GM18867 (cell line): ENCODE data around the gene TMCO4.

Source experiments
- ATAC-seq: cut with Tn5 transposase; IDR thresholded peaks from one replicate; pipeline ENCODE4 v1.9.1; 2021; ENCODE audit warnings: mild to moderate bottlenecking, moderate library complexity; ENCODE audit not compliant: unreplicated experiment

Gene TMCO4

DNA sequence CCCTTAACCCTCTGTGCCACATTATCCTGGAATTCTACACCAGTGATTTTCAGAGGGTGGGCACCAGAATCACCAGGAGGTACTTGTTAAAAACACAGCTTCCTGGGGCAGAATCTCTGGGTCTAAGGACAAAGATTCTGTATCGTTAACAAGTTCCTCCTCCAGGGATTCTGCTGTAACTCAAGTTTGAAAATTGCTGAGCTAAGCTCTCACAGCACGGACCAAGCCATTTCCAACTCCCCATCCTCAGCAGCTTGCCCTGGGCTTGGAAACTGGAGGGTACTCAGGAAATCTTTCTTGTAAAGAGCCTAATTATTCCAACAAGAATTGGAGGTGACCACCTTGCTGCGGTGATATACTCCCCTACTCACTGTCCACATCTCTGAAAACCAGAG lies 48.8 kb downstream of the TMCO4 start:
- no peak for ATAC-seq

DNA sequence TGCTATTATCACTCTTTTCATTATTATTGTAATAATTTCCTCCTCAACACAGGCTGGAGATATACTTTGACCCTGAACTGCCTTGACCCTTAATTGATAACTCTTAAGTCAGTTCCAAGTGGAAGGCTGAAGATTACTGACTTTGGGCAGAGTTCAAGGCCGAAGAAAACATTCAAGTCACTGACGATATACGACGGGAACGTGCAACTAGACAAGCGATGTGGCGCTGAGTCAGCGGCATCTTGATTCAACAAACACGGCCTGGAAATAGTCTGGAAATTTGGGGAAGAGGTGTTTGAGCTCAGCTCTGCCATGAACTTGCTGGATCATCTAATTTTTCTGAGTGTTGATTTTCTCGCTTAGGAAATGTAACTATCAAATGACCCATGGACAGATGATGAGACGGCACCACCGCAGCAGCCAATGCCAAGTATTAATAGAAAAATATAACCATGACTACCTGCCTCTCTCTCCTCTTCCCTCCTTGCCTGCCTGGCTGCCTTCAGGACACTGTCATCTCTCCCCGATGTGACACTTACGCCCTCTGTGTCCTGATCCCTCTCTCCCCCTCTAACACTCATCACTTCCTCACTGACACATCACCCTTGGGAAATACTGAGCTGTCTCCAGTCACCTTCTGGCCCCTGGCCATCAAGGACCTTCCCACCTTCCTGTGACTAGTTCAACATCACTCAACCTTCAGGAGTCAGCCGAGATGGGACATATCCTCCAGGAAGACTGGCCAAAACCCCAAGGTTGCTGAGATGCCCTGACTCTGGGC lies 49.4 kb downstream of the TMCO4 start:
- no peak for ATAC-seq

DNA sequence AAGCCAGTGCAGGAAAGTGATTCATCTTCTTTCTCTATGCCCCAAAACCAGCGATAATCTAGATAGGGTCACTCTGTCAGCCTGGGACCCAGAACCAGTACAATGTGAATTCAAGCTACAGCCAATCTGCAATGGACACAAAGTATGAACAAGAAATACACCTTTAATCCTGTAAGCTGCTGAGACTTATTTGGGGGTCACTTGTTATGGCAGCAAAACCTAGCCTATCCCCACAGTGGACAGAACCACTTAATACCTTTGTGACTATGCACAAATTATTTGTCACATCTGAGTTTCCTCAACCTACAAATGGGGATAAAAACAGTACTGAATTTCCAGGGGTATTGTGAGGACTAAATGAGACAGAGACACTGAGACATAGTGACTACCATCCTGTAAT lies 50.0 kb downstream of the TMCO4 start:
- ATAC-seq, result no peak

DNA sequence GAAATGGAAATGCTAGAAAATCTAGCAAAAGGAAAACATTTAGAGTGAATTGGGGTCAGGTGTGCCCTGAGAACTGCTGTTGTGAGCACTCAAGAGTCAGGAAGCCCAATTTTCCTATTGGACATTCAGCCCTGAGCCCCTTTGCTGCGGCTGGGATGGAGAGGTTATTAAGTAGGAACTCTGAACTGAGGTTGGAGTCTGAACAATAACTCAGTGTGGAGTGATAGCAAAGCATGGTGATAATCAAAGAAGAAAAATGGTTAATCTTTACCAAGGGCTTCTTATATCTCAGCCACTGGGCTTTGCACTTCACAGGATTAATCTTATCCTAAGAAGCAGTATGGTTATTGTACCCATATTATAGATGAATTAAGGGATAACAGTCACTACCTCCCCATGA lies 52.0 kb downstream of the TMCO4 start:
- ATAC-seq, result no peak

DNA sequence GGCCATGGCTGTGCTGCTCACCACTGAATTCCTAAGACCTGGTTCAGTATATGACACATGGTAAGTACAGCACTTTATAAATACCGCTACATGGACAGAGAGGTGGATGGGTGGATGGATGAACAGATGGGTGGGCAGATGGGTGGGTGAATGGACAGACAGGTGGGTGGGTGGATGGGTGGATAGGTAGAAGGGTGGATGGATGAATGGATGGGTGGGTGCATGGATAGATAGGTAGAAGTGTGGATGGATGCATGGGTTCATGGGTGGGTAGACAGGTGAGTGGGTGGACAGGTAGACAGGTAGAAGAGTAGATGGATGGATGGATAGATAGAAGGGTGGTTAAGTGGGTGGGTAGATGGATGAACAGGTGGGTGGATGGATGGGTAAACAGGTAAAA lies 54.8 kb downstream of the TMCO4 start:
- ATAC-seq, result no peak

DNA sequence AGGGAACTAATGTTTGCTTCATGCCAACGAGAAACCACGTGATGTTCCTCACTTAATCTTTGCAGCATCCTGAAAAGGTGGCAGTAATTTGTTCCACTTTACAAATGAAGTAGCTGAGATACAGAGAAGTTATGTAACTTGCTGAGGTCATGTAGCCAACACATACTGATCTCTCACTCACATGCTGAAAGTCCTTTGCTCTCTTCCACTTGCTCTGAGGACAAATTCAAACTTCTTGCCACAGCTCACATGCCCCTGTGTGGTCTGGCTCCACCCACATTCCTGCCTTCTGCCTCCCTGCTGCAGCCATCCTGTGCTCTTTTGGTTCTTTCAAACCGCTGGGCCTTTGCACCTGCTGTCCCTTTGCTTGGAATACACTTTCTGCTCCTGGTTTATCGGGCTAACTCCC lies 55.4 kb downstream of the TMCO4 start:
- no peak for ATAC-seq

DNA sequence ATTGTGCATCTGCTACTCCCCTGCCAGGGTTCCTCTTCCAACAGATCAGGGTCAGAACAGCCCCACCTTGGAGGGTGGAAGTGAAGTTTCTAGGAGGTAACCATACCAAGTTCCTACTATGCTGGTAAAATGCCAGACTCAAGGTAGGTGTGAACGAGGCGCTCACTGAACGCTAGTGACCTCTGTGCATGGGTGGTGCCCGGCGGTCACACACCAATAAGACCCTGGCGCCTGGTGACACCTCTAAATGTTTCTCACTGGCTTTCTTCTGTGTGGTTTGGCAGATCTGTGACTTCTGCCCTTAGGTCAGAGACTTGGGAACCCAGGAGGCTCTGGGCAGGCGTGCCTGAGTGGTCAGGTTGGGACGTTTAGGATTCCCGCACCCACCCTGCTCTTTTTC lies 55.9 kb downstream of the TMCO4 start:
- no peak for ATAC-seq

DNA sequence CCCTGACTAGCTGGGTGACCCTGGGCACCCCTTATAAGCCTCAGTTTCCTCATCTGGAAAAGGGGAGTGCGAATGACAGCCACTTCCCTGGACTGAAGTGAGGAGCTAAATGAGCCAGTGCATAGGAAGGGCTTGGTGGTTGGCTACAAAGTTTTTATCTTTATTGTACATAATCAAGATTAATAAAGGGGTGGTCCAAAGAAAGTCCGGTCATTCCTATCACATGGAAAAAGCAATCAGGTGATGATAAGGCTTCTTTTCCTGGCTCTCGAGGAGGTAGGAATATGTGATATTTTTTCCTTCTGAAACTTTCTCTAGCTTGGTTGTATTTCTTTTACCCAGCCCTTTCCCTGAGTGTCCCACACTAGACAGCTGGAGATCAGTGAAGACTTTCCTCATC lies 56.5 kb downstream of the TMCO4 start:
- no peak for ATAC-seq

DNA sequence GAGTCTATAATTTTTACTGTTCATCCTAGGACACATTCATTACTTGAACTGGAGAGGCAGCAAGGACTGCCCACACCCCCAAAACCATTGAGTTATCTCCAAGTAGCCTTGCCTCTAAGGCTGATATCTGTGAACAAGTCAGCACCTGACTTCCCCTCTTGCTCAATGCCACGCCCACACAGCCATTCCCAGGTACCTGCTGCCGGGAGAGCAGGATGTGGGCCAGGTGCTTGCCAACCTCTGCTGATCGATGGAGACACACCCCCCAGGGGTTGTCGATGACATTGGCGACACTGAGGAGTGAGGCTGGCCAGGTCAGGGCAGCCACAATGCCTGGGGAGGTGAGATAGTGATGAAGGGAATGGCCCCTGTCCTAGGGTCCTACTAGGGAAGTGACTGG lies 60.1 kb downstream of the TMCO4 start:
- no peak for ATAC-seq

DNA sequence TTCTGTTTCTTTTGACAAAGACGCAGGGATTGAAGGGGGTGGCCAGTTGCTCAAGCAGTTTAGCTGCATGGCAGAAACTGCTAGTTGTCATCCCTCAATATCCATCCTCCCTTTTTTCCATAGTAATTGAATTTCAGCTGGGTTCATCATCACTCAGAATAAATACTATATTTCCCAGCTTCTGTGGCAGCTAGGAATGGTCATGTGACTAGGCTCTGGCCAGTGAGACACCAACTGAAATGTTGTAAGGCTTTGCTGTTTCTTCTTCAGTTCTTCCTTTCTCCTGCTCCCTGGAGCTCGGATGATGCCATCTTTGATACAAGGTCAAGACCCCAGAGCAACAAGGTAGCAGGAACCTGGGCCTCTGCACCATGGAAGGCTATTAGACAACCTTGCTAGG lies 61.0 kb downstream of the TMCO4 start:
- ATAC-seq, result no peak

DNA sequence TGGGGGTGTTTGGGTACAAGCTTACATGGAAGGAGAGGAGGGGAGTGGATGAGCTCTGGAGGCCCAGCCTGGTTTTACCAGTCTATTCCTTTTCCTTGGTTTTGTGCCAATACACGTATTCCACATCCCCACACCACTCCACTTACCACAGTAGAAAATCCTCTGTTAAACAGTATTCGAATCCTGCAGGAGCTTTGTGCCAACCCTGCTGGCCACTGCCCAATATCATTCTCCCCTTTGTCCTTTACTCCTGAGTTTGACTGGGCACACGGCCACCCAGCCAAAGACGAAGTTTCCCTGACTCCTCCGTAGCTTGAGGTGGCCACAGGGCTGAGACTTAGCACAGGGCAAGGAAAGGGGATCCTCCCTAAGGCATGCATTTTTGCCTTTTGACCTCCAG lies 61.6 kb downstream of the TMCO4 start:
- ATAC-seq, result no peak

DNA sequence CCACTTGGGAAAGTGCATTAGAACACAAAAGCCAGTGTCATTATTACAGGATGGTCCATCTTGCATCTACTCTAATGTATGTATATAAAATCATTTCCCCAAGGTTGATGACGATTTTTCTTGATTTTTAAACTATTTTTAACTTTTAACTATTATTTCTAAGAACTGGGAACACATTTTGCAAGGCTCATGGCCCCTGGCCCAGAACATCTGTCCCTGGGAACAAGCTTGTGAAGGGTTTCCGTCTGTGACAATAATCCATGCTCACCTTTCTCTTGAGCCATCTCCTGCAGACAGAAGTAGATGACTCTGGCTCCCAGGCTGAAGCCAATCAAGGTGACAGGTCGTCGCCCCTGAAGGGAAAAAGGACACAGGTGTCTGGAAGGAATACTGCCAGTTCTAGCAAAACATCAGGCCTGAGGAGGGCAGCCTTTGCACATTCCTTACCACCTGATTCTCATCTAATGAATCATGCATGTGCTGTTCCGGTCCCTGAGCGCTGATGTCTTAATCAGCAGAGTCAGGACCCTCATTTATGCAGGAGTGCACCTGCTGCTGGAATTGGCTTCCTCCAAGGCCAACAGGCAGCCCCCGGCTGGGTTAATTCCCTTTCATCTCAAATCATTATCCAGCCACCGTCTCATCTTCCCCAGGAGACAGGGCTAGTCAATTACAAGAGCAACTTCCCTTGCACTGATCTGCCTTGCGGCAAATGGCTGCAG lies 62.5 kb downstream of the TMCO4 start:
- no peak for ATAC-seq

DNA sequence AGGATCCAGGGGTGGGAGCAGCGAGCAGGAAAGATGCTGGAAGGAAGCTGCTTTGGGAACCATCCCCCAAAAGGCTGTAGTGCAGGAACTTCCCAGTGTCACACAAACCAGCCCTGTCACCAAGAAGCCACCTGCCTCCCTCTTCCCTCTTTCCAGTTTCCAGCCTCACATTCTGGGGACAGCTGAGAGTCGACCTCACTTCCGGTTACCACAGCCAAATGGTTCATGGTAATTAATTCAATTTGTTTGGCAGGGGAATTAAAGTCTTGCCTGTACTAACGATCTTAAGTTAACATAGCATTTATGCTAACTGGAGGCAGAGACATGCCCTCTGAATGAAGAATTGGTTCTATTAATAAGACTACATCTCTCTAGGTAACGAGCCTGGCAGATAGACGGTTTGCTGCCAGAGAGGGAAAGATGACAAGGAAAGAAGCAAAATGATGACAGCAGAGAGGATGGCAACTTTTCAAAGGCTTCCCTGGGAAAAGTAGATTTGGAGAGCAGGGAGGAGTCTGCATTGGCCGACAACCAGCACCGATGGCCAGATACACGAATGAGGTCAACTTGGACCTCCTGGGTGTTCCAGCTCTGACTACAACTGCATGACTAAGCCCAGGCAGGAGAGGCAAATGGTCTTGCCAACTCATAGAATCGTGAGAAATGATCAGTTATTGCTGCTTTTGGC lies 64.1 kb downstream of the TMCO4 start:
- no peak for ATAC-seq

DNA sequence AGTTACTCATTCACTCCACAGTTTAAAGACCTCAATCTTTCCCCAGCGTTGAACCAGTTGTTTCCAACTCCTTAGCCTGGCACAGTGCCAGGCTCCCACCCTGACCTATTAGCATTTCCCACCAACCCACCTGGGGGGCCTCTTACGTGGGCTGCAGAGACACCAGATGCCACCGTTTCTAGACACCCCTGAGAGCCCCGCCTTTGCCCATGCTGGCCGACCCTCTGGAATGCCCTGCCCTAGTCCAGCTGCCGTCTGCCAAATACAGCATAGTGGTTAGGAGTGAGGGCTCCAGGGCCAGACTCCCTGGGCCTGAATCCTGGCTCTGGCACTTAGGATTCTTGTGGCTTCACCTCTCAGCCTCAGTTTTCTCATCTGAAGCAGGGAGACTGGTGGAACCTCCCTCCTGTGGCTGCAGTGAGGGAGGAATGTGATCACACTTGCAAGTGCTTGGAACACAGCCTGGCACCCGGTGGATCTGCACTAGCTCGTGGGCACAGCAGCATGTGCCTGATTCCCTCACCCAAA lies 65.2 kb downstream of the TMCO4 start:
- ATAC-seq, result no peak

DNA sequence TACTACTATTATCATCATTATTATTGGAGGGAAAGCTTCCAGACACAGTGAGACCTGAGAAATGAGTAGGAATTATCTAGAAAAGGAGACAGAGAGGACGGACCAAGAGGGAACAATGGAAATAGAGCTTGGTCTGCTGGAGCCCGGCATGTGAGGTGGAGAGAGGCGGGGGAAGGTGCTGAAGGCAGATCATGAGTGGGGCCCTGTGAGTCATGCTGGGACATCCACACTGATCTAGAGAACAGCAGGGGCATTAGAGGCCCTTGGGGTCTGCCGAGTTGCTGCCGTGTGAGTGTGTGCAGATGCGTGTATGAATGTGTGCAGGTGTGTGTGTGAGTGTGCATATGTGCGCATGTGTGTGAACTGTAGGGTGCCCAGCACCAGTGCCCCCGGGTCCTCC lies 65.7 kb downstream of the TMCO4 start:
- no peak for ATAC-seq

DNA sequence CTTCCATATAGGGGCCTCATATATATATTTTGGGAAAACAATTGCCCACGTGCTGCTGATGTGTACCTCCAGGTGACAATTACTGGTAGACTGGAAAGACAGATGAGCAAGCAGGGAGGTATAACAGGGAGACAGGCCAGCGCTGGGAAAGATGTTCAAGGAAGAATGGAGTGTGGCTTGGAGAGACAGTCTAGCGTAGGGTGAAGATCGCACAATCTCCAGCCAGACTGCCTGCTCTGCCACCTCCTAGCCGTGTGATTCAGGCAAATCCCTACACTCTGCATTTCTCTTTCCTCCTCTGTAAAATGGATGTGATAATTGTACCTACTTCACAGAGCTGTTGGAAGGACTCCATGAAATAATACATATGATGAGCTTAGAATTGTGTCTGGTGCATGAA lies 66.1 kb downstream of the TMCO4 start:
- ATAC-seq, result no peak

DNA sequence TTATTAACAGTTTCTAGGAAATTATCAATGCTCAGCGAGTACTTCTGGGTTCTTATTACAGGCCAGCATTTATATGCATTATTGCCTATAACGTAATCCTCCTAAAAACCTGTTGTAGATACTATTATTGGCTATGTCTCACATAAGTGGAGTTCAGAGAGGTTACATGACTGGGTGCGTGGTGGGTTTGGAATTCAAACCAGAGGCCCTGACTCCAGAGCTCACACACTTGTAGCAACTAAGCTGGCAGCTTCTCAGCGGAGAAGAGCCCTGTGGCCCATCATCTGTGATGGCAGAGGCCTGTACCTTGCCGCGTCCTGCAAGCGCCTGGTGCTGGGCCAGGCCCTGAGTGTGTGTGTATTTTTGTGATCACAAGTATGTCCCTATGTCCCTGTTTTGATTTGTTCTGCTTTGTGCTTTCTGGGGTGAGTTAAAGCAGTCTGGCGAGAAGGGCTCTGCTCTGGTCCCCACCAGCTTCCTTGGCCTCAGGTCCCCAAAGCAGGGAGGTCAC lies 68.3 kb downstream of the TMCO4 start:
- no peak for ATAC-seq

DNA sequence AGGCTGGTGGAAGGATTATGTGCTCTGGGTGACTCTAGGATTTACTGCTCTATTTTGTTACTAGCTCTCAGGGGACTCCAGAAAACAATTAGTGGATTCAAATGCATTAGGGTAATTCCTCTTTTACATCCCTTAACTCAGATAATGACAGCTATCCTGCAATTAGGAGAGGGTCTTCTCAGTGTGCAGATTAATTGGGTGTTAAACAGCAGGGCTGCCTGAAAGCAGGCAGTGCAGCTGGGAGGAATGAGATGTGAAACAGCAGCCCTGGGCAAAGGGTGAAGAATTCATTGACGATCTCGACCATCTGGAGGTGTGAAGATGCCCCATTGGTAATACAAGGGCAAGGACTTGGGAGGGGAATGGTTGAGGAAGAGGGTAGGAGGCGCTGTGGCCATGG lies 68.9 kb downstream of the TMCO4 start:
- ATAC-seq, result no peak

DNA sequence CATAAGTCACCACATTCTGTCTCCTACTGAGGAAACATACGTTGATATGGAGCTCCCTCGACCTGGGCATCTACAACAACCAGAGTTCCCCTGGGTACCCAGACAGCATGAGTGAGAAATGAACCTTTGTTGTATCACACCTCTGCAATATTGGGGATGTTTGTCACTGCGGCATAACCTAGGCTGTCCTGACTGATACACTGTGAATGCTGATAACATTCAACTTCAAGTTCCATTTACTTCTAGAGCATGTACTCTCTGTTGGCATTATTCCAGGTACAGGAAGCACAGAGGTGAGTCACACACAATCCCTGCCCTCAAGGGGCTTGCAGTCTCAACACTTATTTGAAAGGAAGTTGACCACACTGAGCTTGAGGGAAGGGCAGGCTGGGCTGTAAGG lies 69.5 kb downstream of the TMCO4 start:
- ATAC-seq, result no peak

DNA sequence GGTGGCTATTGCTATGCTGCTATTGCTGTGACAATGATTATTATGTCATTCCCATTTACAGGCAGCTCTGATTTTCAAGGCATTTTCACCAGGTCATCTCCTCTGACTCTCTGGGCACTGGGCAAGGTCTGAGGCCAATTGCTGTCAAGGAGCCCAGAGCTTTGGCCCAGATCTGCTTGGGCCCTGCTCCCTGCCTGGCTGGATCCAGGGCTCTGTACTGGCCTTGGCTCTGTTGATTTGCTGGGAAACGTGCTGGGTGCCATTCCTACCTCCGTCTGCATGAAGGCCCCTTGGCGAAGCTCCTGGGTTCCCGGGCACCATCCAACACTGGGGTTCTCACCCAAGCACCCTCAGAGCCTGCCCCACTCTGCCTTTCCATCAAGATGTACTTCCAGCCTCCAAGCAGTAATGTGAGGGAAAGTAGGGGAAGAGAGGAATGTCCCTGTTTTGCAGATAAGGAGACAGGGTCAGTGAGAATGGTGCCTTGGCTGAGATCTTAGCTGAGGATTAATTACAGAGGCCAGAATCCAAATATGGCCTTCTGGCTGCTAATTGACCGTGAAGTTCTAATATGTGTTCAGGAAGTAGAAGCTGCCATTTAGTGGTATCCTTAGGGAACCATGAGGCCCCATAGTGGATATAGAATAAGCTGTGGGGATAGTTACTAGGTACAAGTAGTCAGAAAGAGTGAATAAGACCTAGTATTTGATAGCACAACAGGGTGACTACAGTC lies 71.1 kb downstream of the TMCO4 start:
- no peak for ATAC-seq

DNA sequence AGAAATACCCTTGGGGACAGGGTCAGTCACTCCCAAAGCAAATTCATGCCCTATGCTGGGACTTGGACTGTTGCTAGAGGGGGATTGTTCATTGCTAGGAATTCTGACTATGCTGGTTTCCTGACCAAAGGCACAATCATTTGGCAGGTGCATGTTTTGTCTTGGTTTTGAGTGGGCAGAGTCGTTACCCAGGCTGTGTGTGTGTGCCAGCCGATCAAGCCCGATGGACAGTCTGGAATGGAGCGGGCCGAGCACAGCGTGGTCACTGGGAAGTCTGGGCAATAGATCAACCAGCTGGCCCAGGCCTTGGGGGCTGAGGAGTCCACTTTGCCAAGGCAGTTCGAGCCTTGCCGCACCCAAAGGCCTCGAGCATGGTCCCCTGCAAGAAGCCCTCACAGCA lies 74.1 kb downstream of the TMCO4 start:
- no peak for ATAC-seq
